Right kidney (tissue), 1 donor: ENCODE results near the gene TCHHL1.
"Not testable (repeated sequence)": the region's sequence is repeated elsewhere in the genome, so short reads cannot be mapped to it uniquely, and the experiment has no call there.

Source experiments
- DNase-seq: peaks from one replicate; pipeline ENCODE4 v3.0.0-alpha.2; 2016

The TCHHL1 gene

DNA sequence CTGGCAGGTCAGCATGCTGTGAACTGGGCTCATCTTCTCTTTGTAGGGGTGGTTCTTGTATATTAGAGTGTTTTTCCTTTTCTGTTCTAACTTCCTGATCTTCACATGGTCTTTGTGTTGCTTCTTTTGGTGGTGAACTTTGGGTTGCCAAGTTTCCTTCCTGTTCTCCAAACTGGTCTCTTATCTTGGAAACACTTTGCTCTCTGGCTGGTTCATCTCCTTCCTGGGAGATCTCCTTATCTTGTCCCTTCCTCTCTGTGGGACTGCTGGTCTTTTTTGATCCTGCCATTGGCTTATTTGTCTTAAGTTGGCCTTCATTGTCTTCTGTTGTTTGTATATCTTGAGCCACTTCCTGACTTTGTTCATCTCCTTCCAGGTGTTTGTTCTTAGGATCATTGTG lies 2.1 kb downstream of the TCHHL1 start:
- no peak for DNase-seq

DNA sequence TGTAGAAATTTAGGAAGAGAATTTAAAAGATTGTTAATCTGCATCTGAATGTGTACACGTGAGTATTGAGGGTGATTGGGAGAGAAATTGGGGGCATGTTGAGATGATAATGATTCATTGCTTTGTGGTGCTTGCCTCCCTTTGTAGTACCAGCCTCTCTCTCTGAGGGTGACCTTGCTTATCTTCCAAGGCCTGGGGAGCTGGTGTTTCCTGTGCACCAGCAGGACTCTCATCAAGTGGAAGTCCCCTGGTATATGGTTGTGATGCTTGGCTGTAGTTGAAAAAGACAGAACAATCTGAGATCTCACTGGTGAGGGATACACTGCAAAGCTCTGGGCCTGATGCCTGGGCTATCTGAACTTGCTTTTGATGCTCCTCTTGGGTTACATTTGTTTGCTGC lies 4.0 kb downstream of the TCHHL1 start:
- DNase-seq, result no peak

DNA sequence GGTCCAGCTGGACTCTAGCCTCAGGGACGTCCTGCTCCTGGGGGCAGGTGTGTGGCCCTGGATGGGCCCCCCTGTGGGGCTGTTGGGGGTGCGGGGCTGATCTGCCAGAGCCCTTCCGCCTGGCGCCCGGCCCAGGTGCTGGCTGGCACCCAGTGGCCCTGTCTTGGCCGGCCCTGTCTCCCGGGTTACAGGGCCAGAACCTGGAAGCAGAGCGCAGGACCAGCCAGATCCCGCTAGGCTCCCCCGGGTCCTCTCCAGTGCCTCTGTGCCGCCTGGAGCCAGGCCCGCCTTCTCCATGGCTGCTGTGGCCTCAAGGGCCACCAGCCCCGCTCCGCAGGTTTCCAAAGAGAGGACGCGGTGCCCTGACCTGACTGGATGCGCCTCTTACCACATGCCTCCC lies 7.8 kb downstream of the TCHHL1 start:
- not testable (repeated sequence) for DNase-seq

DNA sequence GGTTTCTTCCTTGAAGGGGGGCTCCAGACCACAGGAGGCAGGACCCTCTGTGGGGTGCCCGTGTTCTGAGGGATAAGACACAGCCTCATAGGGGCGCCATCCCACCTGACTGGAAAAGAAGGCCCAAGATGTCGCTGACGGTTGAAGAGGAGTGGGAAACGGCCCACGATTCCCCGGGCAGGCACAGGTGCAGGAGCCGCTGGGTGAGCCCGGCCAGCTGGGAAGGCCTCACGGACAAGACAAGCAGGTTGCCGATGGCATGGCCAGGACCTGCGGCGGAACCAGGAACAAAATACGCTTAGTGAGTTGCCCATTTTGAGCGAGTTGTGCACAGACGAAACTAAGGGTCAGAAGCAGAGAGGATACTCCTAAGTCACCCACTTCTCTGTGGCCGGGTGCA lies 8.4 kb downstream of the TCHHL1 start:
- not testable (repeated sequence) for DNase-seq

DNA sequence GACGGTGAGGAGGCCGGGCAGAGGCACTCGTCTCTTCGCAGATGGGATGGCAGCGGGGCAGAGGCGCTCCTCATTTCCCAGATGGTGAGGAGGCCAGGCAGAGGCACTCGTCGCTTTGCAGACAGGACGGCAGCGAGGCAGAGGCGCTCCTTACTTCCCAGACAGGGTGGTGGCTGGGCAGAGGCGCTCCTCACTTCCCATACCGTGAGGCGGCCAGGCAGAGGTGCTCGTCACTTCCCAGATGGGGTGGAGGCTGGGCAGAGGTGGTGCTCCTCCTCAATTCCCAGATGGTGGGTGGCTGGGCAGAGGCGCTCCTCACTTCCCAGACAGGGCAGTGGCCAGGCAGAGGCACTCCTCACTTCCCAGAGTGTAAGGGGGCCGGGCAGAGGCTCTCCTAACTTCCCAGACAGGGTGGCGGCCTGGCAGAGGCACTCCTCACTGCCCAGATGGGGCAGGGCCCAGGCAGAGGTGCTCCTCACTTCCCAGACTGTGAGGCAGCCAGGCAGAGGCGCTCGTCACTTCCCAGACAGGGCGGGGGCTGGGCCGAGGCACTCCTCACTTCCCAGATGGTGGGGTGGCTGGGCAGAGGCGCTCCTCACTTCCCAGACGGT lies 9.9 kb downstream of the TCHHL1 start:
- DNase-seq, result no peak

DNA sequence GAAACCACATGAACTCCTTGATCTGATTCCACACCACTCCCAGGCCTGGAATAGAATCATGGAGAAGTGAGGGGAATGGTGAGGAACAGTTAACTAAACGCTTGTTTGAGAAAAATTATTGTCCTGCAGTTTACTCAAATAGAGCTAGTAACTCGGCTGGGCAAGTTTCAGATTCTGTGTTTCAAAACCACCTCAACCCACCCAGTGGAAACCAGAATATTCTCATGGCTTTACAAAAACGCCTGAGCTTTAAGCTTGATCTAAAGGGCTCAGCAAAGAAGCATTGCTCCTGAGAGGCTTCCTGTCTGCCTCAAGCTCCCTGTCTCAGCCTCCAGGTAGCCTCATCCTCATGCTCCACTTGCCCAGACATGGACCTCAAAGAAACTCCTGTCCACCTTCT lies 16.6 kb downstream of the TCHHL1 start:
- no peak for DNase-seq

DNA sequence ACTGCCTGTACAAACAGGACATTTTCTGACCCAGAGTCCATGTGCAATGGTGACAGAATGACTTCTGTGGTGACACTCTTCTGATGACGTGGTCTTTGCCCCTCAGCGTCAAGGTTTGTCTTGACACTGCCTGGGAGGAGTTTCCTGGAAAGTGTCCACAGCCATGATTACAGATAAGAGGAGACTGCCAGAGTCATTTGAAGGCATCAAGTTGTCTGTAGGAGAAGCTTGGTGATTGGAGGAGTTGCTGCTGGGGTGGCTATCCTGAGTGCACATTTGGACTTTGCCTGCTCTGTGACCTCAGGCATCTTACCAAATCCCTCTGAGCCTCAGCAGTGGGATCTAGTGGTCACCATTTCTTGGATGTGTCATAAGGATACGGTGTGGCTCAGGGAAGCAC lies 17.7 kb downstream of the TCHHL1 start:
- no peak for DNase-seq

DNA sequence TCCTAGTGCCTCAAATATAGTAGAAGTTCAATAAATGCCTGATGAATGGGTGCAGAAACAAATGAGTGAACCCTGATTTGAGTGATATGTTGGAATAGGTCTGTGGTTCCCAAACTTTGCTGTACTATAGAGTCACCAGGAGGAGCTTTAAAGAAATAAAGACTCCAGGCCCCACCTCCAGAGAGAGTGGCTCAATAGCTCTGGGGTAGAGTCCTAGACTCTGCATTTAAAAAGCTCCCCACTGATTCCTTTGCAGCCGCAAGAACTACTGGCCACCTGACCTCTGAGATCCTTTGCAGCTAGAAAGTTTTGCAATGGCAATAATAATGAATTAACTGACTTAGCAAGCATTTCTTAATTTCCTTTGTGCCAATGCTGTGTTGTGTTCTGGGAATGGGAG lies 20.9 kb downstream of the TCHHL1 start:
- no peak for DNase-seq

DNA sequence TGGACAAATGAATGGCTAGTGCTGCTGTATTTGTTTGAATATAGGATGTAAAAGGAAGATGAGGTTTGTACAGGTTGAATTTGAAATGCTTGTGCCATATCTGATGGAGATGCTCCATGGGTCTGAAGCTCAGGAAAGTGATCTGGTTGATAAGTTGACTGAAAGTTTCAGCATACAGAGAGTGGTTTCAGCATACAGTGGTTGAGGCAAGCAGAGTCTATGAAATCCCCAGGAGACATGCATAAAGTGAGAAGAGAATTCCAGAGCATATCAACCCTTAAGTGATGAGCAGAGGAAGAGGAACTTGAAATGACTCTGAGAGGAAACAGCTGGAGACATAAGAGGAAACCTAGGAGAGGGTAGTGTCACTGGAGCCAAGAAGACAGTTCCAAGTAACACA lies 21.7 kb downstream of the TCHHL1 start:
- no peak for DNase-seq

DNA sequence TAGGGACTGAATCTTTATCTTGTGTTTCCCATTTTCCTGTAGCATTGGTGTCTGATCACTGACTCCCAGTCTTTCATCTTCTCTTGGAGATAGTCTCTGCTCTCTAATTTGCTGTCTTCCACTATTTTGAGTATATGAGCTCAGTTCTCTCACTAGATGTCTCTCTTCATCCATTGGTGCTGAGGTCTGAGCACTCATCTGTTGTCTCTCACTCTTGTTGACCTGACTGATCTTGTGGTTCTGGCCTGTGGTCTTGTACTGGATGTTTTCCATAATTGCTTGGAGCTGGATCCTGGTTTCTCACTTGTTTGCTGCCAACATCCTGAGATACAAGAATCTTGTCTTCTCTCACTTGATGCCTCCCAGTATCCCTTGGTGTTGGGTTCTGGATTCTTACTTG lies 26.9 kb downstream of the TCHHL1 start:
- no peak for DNase-seq

DNA sequence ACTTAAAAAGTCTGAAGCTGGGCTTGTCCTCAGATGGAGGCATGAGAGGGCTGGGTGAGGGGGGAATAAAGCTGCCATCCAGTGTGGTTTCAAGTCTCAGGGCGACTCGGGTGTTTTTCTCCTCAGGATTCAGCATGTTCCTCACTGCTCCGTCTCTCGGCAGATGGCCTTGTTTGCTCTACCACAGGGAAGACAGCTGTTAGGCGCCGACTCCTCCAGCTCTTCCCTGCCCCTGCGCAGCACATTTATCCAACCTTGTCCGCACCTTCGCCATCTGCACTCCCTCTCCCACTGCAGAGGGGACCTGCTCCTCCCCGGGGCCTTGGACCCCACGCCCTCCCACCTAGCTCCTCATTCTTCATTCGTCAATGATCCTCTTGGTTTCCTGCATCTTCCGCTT lies 35.5 kb downstream of the TCHHL1 start:
- no peak for DNase-seq

DNA sequence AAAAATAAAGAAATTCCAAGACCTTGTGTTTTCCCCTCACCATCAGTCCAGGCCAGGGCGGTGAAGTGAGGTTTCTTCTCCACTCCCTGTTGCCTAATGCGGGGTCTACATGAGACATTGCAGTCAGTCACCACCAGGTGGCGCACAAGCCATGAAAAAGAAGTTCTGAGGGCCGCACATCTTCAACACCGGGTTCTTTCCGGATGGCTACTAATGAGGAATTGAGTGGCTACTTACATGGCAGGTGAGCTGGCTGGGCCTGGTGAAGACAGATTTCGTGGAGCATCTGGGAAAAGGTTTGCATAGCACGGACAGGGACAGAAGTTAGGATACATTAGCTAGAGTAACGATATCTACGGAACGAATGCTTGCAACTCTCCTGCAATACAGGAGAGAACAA lies 36.3 kb downstream of the TCHHL1 start:
- DNase-seq, result peak; percentile 52

DNA sequence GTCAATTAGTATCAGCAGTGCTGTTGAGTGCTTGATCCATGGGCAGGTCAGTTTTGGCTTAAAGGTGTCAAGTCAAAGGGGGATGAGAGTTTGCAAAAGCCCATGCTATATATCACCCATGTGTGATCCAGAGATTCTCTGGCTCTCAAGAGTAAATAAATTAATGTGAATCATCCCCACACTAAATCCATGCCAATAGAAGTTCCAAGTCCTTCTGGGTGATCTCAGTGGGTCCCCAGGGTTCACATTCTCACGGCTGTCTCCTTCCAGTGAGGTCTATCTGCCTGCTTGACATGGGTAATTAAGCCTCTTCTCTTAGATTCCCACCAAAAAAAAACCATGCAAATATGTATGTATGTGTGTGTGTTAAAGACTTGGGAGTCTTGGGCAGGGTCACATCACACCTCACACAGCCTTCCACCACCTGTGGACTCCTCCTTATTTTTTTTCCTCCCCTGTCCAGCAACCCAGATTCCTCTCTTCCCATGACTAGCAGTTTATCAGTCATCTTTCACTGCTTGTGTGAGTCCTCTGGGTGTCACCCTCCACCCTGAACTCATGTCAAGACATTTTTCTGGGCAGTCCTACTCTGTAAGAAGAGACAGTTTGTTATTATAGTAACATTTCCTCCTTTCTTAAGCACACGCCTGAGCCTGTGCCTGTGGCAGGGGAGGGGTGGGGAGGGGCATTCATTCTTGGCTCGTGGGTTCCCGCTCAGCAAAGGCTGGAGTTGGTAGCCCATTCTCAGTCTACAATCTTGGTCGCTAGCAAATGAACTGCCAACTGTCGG lies 37.8 kb downstream of the TCHHL1 start:
- DNase-seq, result no peak

DNA sequence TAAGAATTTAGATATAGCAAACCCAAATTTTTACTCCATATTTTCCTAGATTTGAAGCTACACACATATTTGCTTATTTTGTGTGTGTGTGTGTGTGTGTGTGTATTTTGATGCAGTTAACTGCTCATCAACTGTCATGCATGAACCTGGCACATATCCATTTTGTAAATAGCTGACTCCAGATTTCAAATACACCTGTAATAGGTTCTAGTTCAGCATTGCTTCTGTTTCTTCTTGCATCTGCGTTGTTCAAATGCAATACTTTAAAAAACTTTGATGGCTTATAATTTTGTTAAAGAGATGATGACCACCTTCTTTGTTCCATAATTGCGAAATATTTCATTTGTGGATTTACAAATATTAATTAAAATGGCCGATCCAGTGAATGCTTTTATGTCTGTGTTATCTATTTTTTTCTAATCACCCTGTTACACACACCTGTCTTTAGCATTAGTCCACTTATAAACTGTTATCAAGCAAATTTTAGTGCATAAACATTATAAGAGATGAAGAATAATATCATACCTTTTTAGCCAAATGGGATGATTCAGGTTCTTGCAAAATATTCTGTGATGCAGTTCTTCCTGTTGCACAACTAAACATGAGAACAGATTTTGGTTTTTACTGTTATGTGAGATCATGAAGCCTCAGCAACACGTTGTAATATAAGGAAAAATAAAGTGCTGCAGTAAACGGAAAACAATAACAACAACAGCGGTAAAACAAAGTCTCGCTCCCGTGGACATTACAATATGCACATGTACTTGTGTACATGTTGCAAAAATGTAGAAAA lies 39.4 kb downstream of the TCHHL1 start:
- no peak for DNase-seq

DNA sequence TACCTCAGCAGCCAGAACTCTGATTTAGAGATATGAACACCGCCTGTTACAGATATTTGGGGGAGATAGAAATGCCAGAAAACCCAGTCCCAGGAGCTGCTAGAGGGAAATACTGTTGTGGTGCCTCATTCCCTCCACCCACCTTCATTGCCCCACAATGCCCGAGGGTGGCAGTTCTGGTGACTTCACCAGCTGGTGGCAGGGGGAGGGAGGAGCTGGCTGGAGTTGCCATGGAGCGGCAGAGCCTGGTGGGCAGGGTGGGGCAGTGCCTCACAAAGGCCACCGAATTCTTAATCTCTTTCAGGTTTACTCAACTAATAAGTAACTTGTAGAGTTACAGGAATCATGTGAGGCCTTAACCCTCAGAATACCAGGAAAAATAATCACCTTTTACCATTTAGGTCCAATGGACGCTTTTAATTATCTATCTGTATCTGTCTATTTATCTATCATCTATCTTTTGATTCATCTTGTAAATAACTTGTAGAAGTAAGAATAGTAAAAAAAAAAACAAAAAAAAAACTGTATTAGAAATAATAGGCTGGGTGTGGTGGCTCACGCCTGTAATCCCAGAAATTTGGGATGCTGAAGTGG lies 40.4 kb downstream of the TCHHL1 start:
- peak; percentile 82 for DNase-seq

DNA sequence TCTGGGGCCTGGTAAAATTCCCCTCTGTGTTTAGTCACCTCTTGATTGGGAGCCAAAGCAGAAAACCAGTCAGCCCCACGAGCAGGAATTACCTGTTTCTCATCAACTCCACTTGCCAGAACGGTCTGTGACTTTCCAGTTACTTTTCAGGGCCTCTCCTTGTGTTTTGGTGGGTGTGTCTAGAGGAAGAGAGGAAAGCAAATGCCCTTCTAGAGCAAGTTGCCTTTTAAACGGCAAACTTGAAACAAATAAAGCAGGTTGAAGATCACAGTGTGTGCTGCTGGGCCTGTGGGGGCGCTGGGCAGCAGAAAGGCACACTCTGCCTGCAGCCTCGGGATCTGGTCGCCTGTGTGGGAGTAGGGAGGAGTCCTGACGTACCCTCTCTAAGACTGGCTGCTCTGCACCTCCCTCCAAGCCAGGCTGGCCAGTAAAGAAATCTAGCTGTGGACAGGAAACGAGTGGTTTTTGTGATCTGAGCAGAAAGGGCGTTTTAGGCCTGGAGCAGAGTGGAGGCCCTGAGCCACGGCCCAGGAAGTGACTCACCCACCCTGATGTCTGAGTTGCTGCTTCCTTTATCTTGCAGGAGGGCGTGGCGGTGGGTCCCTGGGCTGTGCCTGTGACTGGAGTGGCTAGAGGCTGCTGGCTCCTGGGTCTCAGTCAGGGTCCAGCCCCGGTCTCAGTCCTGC lies 41.0 kb downstream of the TCHHL1 start:
- DNase-seq, result peak; percentile 80

DNA sequence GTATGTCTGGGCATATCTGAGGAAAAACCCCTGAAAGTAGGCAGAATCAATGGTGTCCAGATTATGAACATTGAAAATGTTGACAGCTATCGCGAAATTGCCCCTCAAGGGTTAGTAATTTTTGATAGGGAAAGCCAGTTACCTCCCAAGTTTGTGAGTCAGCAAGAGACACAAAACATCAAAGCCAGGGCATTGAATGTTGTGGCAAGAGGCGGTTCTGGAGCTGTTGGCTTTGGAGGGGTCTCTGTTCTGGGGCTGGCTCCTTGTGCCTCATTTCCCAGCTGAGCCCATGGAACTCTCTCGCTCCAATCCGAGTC lies 41.5 kb downstream of the TCHHL1 start:
- DNase-seq, result no peak

DNA sequence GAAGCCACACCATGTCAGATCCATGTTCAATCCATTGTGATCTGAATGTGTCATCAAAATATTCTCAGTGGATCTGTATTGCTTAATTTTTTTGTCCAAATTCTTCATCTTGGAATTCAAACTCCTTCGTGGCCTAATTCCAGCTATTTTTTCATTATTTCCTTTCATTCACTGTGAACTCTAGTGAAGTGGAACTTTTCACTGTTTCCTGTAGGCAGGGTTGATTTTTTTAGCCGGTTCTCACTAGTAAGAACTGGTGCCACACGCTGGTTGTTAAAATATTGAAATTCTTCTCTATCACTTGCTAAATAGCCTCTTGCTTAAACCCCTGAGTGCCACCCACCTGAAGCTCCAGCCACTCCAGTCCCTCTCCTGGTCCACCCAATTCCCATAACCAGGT lies 44.5 kb downstream of the TCHHL1 start:
- no peak for DNase-seq

DNA sequence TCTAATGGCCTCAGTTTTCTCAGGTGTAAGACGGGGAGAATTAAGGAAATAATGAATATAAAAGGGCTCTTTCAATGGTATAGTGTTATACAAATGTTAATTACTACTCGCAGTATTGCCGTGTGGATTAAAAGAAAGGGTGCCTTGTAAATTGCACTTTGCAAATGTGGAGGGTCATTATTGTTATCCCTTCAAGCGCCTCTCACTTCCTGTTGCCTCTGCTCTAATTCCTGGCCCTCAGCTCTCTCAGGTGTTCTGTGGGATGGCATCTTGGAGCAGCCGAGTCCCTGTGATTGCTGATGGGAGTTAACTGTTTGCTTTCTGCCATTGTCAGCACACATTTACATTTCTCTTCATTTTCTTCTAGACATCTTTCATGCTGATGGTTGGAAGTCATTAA lies 45.0 kb downstream of the TCHHL1 start:
- no peak for DNase-seq

DNA sequence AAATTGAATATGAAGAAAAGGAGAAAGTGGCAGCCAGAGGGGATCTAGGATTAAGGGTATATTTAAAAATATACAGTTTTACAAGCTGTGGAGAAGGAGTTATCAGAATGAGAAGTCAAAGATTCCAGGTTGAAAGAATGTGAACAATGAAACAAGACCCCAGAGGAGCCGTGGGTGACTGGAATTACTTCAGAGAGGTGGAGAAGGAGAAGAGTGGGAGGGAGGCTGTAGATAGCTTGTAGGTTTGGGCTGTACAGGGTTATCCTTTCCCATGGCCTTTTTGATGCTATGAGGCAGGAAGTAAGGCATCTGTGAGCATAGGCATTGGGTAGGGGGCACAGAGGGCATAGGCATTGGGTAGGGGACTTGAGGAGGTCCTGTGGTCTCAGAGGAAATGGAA lies 46.8 kb downstream of the TCHHL1 start:
- DNase-seq, result no peak

DNA sequence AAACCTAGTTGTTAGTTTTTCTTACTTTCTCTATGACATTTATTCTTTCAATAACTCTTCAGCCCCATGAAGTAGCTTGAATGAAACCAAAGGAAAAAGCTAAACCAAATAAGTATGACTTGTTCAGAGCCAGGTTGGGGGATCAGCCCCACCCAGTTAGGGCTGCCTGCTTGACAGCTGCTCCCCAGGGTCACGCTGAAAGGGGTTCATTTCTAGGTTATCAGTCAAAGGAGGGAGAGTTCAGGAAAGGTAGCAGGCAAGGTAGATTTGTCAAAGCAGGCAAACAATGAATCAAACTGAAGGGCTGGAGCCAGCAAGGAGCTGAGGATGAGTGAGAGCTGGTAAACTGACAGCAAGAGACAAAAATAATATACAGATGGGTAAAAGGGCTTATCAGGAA lies 49.0 kb downstream of the TCHHL1 start:
- DNase-seq, result no peak

DNA sequence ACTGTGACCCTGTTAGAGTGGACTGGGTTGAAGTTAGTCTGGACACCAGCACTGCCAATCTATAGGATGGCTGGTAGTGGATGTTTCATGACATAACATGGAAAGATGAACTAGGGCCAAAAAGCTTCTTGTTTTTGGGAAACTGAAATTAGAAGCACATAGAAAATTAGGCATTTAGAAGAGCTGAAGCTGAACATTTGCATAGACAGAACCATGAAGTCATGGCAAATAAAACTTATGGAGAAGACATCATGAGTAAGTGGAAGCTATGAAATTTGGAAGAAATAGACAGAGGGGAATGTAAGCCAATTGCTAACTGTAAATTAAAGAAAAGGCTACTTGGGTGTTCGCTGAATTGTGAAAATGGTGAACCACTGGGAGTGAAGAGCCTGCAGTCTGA lies 49.4 kb downstream of the TCHHL1 start:
- DNase-seq, result no peak

DNA sequence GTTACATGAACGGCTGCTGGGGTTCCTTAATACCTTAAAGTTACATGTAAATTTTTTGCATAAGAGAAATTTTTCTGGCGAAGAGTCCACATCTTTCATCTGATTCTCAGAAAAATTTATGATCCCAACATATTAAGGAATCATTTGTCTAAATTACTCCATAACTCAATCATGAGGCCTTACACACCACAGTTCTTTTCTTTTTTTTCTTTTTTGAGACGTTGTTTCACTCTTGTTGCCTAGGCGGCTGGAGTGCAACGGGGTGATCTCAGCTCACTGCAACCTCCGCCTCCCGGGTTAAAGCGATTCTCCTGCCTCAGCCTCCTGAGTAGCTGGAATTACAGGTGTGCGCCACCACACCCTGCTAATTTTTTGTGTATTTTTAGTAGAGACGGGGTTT lies 50.0 kb downstream of the TCHHL1 start:
- no peak for DNase-seq
